Heart left ventricle (tissue), 16 donors: ENCODE results near the gene NME7. TPM values are rescaled to one million over a fixed set of nuclear protein-coding genes. Genes with fewer than 3 reads are reported as not detected.

Source experiments
- ATAC-seq, 4 donors: fragments of 200-7000 bp; cut with Tn5 transposase; one replicate each; pipeline ENCODE4 v1.9.1; 2020 to 2022; ENCODE audit warnings: moderate library complexity in 4 of 4, mild to moderate bottlenecking in 3 of 4, moderate number of reproducible peaks in 1 of 4
- DNase-seq, 5 donors: peaks; one replicate each; pipeline ENCODE4 v3.0.0-alpha.2; 2020
- H3K27ac ChIP-seq, 12 donors: fragments of 200-600 bp; sonication (generic) in 4 of 12; one replicate each; pipeline versions ENCODE4 v1.5.0 to v1.8.0; 2016 to 2022; ENCODE audit warnings: mild to moderate bottlenecking in 2 of 12
- H3K27me3 ChIP-seq, 9 donors: fragments of 200-600 bp; sonication (generic) in 2 of 9; one replicate each; pipeline versions ENCODE4 v1.5.1 to v1.8.0; 2016 to 2022; ENCODE audit warnings: mild to moderate bottlenecking in 3 of 9
- H3K36me3 ChIP-seq, 9 donors: fragments of 200-600 bp; sonication (generic) in 2 of 9; one replicate each; pipeline versions ENCODE4 v1.5.0 to v1.8.0; 2018 to 2022; ENCODE audit warnings: mild to moderate bottlenecking in 2 of 9
- H3K4me1 ChIP-seq, 12 donors: fragments of 200-600 bp; sonication (generic) in 4 of 12; one replicate each; pipeline versions ENCODE4 v1.5.0 to v1.8.0; 2016 to 2022; ENCODE audit warnings: mild to moderate bottlenecking in 3 of 12
- H3K4me3 ChIP-seq, 12 donors: fragments of 200-600 bp; sonication (generic) in 4 of 12; one replicate each; pipeline versions ENCODE4 v1.5.0 to v1.8.0; 2017 to 2022; ENCODE audit warnings: mild to moderate bottlenecking in 9 of 12, moderate library complexity in 4 of 12
- H3K9me3 ChIP-seq, 12 donors: fragments of 200-600 bp; sonication (generic) in 4 of 12; one replicate each; pipeline versions ENCODE4 v1.5.0 to v1.8.0; 2016 to 2022; ENCODE audit warnings: mild to moderate bottlenecking in 1 of 12
- POLR2A ChIP-seq, 2 donors: fragments of 450-650 bp; IDR thresholded peaks; one replicate each; pipeline ENCODE4 v1.6.1; 2017; ENCODE audit warnings: antibody characterized with exemption in 2 of 2, mild to moderate bottlenecking in 2 of 2, moderate library complexity in 2 of 2
- WGBS, 4 donors: extraction: QIAGEN DNeasy Blood & Tissue Kit in 2 of 4; methylation state at CpG; one replicate each; pipeline versions ENCODE4 v1.1.5 to v1.1.7; 2013 to 2018; 5-methylcytosine and 5-hydroxymethylcytosine counted together
- intact Hi-C, 10 donors: fragments of 100-400 bp; cut with DNase I; formaldehyde crosslinking; loops; one replicate each; pipeline versions ENCODE4 v1.11.1 to v1.14.2; 2022
- polyA plus RNA-seq, 2 donors: library from polyadenylated mRNA; stranded (reverse); fragments of 200-250 nt; gene quantifications; one replicate each; pipeline ENCODE4 v1.2.3, GENCODE V29; 2013
- total RNA-seq, 9 donors: library from RNA; depleted of rRNA in 2 of 9; stranded (reverse); fragments of >200 nt in 2 of 9; fragmentation: NEBNext Ultra II Directional in 3 of 9; extraction: Animal tissue kit (Norgen Biotek cat#: 25700) in 3 of 9; gene quantifications; one replicate each; pipeline versions ENCODE4 v1.1.0 to v1.2.4, GENCODE V29; 2016 to 2023
- TF ChIP-seq, protein P1 (sequence below), 12 donors: fragments of 200-600 bp; sonication (generic) in 4 of 12; IDR thresholded peaks; one replicate each; pipeline versions ENCODE4 v1.5.0 to v1.8.0; 2018 to 2022; ENCODE audit warnings: antibody characterized with exemption in 12 of 12, mild to moderate bottlenecking in 5 of 12
- donor health status: ischemic (EF 13 %, LVEDD 7.1; RV severe dilation, severe dysfunction).
- donor health status: healthy with polysubstance abuse.
- donor health status: DM: no; HTN: yes; CAD: no.
- donor health status: DM: no; HTN: no; CAD: no.
- donor health status: ischemic (EF 25% LVEDD 6.9; RV normal size, moderate dysfunction).
- donor health status: ischemic (EF 25% LVEDD 5.7; RV mildly dilated, moderate dysfunction).
- donor health status: healthy.
- donor health status: DM: yes; HTN: yes; CAD: no.
- donor health status: ischemic (EF 35%, LVEDD 5.7; RV mildly dilated, moderate dysfunction).
- donor health status: nonischemic (EF 11% LVEDD 7.7; RV severe dilation, severe dysfunction).
- donor health status: DM: yes; HTN: yes; CAD: no.
- donor health status: PGD.
- donor health status: ischemic (EF 29% LVEDD 5.4; RV normal size, mild dysfunction).
- donor health status: nonischemic (EF 23%, LVEDD 6.1; RV moderate dilation, normal function).

Gene NME7
- total and polyA plus RNA-seq, 11 donors, result 3.1 to 25.2 (median 8.4) TPM

DNA sequence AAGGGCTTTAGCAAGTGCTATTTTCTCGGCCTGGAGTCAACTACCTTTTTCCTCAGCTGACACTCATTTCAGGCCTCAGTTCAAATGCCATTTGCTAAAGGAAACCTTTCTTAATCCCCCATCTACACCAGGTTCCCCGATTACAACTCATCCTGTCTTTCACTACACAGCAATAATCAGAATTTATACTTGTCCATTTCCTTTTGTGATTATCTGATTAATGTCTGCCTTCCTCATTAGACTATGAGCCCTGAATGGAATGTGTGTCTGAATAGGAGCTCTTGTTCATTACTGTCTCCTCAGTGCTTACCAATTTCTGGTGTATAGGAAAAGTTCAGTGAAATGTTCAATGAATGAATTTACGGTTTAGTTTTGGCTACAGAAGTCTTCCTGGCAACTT lies 224.3 kb downstream of the NME7 start:
- Histone ChIP-seq H3K27ac (no peak overlapping the region), H3K4me1 (no peaks in the 10 kb centered on the region), H3K27me3 (no peaks in the 10 kb centered on the region), H3K9me3 (no peaks in the 10 kb centered on the region), H3K36me3 (no peaks in the 10 kb centered on the region), H3K4me3 (no peak overlapping the region)
- ATAC-seq (no peak), DNase-seq (no peak)
- TF ChIP-seq, protein P1, sequence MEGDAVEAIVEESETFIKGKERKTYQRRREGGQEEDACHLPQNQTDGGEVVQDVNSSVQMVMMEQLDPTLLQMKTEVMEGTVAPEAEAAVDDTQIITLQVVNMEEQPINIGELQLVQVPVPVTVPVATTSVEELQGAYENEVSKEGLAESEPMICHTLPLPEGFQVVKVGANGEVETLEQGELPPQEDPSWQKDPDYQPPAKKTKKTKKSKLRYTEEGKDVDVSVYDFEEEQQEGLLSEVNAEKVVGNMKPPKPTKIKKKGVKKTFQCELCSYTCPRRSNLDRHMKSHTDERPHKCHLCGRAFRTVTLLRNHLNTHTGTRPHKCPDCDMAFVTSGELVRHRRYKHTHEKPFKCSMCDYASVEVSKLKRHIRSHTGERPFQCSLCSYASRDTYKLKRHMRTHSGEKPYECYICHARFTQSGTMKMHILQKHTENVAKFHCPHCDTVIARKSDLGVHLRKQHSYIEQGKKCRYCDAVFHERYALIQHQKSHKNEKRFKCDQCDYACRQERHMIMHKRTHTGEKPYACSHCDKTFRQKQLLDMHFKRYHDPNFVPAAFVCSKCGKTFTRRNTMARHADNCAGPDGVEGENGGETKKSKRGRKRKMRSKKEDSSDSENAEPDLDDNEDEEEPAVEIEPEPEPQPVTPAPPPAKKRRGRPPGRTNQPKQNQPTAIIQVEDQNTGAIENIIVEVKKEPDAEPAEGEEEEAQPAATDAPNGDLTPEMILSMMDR (IDR thresholded peaks at IDR 0.05), result no peak
- TF ChIP-seq POLR2A (IDR thresholded peaks at IDR 0.05), result no peak
- intact Hi-C loops, result no loop called here
- 80 to 87% (median 84%) methylated on average over 3 of the region's 3 CpGs for WGBS, 4 donors

DNA sequence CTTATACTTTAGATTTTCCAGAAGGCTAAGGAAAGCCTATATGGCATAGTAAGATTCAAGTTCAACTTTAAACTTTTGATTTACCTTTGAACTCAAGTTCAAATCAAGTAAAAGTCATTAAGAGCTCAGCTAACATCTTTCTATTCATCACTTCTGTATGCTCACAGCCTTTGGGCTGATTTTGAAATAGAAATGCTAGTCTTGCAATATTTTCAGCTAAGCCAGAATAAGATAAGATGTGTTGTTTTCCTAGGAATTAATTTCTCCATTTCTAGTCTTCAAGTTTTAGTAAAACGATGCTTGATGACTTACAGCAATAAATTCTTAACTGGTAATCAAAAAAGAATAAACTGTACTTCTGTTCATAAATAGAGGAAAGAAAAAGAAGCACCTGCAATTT lies 225.5 kb downstream of the NME7 start:
- Histone ChIP-seq H3K4me1 (no peaks in the 10 kb centered on the region), H3K4me3 (no peak overlapping the region), H3K36me3 (no peaks in the 10 kb centered on the region), H3K27me3 (no peaks in the 10 kb centered on the region), H3K9me3 (no peaks in the 10 kb centered on the region), H3K27ac (no peak overlapping the region)
- intact Hi-C loops, result no loop called here
- DNase-seq, result no peak
- TF ChIP-seq, protein P1 (IDR thresholded peaks at IDR 0.05), result no peak
- TF ChIP-seq POLR2A (IDR thresholded peaks at IDR 0.05), result no peak
- no peak for ATAC-seq
- WGBS, 4 donors, result 37 to 92% (median 65%) methylated on average over 1 of the region's 1 CpG

DNA sequence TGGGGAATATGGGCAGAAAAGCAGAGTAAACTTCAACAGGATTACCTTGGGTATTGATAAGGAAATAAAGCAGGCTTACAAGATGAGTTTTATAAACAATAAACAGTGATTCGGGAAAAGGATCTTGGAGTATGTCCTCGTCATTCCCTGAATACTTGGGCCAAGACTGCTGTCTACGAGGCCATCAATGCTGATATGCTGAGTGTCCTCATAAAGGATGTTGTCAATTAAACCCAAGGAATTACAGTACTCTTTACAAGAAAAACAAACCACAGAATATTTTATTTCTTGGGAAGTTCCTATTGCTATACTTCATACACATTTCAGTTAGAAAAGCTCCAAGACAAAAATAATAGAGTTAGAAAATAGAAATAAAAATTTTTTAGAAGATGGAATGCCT lies 226.2 kb downstream of the NME7 start:
- H3K27me3 ChIP-seq, result no peaks in the 10 kb centered on the region
- ATAC-seq, result no peak
- no peaks in the 10 kb centered on the region for H3K9me3 ChIP-seq
- H3K4me3 ChIP-seq, result no peak overlapping the region
- TF ChIP-seq, protein P1 (IDR thresholded peaks at IDR 0.05), result no peak
- no peak for TF ChIP-seq POLR2A (IDR thresholded peaks at IDR 0.05)
- WGBS, 4 donors, result 77 to 89% (median 82%) methylated on average over 3 of the region's 3 CpGs
- H3K27ac ChIP-seq, result no peak overlapping the region
- no peaks in the 10 kb centered on the region for H3K4me1 ChIP-seq
- intact Hi-C loops, result no loop called here
- DNase-seq, result no peak
- H3K36me3 ChIP-seq, result no peaks in the 10 kb centered on the region

DNA sequence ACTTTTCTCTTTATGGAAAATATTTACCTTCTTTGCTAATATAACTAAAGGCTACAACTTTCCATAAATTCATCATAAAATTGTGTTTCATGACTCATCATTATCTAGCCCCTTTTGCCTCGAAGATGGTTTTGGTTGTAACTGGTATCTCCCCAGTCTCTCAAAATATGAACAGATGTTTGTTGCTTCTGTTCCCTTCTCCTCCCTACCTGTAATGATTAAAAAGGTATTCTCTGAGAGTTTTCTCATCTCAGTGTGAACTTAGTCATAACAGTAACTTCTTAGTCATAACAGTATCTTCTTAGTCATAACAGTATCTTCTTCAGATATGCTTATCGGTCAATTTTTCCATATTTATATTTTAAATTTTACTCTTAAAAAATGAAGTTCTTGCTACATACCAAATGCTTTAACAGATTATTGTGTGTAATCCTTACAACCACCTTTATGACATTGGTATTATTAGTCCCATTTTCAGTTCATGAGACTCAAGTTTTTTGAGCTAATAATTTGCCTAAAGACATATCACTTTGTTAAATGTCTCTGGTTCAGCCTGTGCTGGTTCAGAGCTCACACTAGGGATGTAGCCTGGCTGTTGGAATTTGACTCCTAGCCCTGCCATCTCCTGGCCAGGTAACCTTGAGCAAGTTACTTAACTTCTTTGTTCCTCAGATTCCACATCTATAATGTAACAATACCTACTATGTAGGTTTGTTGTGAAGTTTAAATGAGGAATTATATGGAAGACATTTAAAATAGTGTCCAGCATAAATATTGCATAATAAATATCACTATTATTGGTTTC lies 228.5 kb downstream of the NME7 start:
- no peak overlapping the region for H3K4me3 ChIP-seq
- H3K9me3 ChIP-seq, result no peaks in the 10 kb centered on the region
- H3K27ac ChIP-seq, result no peak overlapping the region
- H3K27me3 ChIP-seq, result no peaks in the 10 kb centered on the region
- intact Hi-C loops, result loop anchor here in 2 of 10 donors (5.0 to 10.0 kb wide), 2 partner anchors 502 to 504 kb away; no protein-coding TSS in a partner anchor
- WGBS, 4 donors, result 91 to 95% (median 94%) methylated on average over 2 of the region's 2 CpGs
- ATAC-seq, result no peak
- TF ChIP-seq, protein P1 (IDR thresholded peaks at IDR 0.05), result no peak
- no peak for TF ChIP-seq POLR2A (IDR thresholded peaks at IDR 0.05)
- H3K4me1 ChIP-seq, result peaks cover 0 to 7% (median 0%) of the 10 kb centered on the region in 12 donors
- peaks cover 0 to 5% (median 0%) of the 10 kb centered on the region in 9 donors for H3K36me3 ChIP-seq
- no peak for DNase-seq
